Testis (tissue), 2 donors: ENCODE results near the gene ADGRA1.

Source experiments
- POLR2A ChIP-seq: fragments of 450-650 bp; IDR thresholded peaks from one replicate; pipeline ENCODE4 v1.6.1; 2017; ENCODE audit warnings: antibody characterized with exemption, mild to moderate bottlenecking, moderate library complexity
- TF ChIP-seq, protein P1 (sequence below), 3 experiments: fragments of 450-650 bp in 2 of 3; fragments of 200-600 bp in 1 of 3; sonication (generic) in 1 of 3; IDR thresholded peaks; one replicate each; pipeline ENCODE4 v1.5.1; 2016 to 2019; ENCODE audit warnings: antibody characterized with exemption in 3 of 3, mild to moderate bottlenecking in 2 of 3, moderate library complexity in 1 of 3

DNA sequence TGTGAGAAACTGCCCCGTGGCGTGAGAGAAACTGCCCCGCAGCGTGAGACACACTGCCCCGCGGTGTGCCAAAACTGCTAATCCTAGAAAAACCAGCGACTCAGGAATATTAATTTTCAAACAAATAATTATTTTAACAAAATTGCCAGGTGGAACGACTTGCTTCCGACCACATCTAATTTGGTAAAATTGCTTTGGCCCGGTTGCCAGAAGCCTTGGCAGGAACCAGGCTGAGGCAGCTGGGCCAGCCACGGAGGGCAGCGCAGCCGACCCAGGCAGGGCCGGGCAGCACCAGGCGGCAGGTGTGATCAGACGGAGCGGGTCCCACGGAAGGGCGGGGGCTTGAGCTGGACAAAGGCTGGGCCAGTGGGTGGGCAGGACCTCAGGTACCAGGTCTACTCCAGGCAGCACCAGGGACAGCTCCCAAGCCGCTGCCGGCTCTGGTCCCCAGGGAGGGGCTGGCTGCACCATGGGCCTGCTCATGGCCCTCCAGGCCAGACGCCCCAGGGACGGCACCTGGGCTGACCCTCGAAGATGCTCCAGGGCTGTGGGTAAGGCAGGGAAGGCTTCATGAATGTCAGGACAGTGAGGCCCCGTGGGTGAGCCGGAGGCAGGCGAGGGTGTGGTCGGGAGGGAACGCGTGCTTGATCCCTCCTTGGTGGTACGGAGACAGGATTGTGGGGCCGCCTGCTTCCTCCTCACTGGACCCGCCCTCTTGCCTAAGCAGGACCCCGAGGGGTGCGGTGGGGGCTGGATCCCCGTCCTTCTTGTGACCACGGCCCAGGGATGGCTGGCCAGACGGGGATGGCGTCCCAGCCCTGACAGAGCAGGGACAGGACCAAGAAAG is 7.7 kb upstream of the ADGRA1 start:
- no peak for TF ChIP-seq POLR2A
- TF ChIP-seq, protein P1, sequence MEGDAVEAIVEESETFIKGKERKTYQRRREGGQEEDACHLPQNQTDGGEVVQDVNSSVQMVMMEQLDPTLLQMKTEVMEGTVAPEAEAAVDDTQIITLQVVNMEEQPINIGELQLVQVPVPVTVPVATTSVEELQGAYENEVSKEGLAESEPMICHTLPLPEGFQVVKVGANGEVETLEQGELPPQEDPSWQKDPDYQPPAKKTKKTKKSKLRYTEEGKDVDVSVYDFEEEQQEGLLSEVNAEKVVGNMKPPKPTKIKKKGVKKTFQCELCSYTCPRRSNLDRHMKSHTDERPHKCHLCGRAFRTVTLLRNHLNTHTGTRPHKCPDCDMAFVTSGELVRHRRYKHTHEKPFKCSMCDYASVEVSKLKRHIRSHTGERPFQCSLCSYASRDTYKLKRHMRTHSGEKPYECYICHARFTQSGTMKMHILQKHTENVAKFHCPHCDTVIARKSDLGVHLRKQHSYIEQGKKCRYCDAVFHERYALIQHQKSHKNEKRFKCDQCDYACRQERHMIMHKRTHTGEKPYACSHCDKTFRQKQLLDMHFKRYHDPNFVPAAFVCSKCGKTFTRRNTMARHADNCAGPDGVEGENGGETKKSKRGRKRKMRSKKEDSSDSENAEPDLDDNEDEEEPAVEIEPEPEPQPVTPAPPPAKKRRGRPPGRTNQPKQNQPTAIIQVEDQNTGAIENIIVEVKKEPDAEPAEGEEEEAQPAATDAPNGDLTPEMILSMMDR (IDR thresholded peaks at IDR 0.05), result no peak
